Measurements from ENCODE around the gene DNAJC22. TPM values are rescaled to one million over a fixed set of nuclear protein-coding genes. Genes with fewer than 3 reads are reported as not detected.
A peak's percentile ranks its signal among the peaks of the same experiment; 100 is the strongest.

The DNAJC22 gene
- total and polyA plus RNA-seq, 2 of the 13 experiments (the other 11 are each of a cell fraction or from before 2014, with no cell fraction given): 25.2 to 31.7 TPM

GRCh38 chr12:49366652-49367380 lies 20.1 kb downstream of the DNAJC22 start (continued):
- TF ChIP-seq ZNF83 (CRISPR knock-in tag; IDR thresholded peaks at IDR 0.05; ENCODE audit: borderline replicate concordance): no peak
- TF ChIP-seq ZNF33B (CRISPR knock-in tag; IDR thresholded peaks at IDR 0.05): no peak; the same call in 1 of the 2 replicates
- peak; percentile 36; the same call in 1 of the 2 replicates for TF ChIP-seq MAX (IDR thresholded peaks at IDR 0.05)
- no peak for TF ChIP-seq ZHX2 (IDR thresholded peaks at IDR 0.05; ENCODE audit: low read depth)
- 0 out of 2 replicates have a peak, but pooled peaks have one; percentile 31 for TF ChIP-seq ZHX2 (CRISPR knock-in tag; IDR thresholded peaks at IDR 0.05; ENCODE audit: borderline replicate concordance)
- TF ChIP-seq ZSCAN5A (CRISPR knock-in tag; IDR thresholded peaks at IDR 0.05; ENCODE audit: borderline replicate concordance): no peak
- TF ChIP-seq CREBL2 (CRISPR knock-in tag; IDR thresholded peaks at IDR 0.05; ENCODE audit: borderline replicate concordance): no peak
- TF ChIP-seq ARNT2 (CRISPR knock-in tag; IDR thresholded peaks at IDR 0.05; ENCODE audit: low read depth): no peak; the same call in 1 of the 2 replicates
- no peak for TF ChIP-seq ZNF577 (CRISPR knock-in tag; IDR thresholded peaks at IDR 0.05; ENCODE audit: borderline replicate concordance, low read depth)
- 0 out of 2 replicates have a peak, but pooled peaks have one; percentile 15 for TF ChIP-seq CEBPG (CRISPR knock-in tag; IDR thresholded peaks at IDR 0.05)
- TF ChIP-seq MTF1 (CRISPR knock-in tag; IDR thresholded peaks at IDR 0.05): no peak
- no peak for TF ChIP-seq TEAD2 (CRISPR knock-in tag; IDR thresholded peaks at IDR 0.05)
- TF ChIP-seq RCOR2 (CRISPR knock-in tag; IDR thresholded peaks at IDR 0.05): no peak
- no peak for TF ChIP-seq ZNF629 (CRISPR knock-in tag; conservative IDR thresholded peaks at IDR 0.05)
- peak; percentile 43 for TF ChIP-seq AGO1 (IDR thresholded peaks at IDR 0.05; ENCODE audit: low read depth, low read length, poor library complexity, severe bottlenecking)
- peak; percentile 82 for TF ChIP-seq ZFX (CRISPR knock-in tag; IDR thresholded peaks at IDR 0.05; ENCODE audit: low read depth)
- no peak for TF ChIP-seq CENPX (CRISPR knock-in tag; IDR thresholded peaks at IDR 0.05)
- peak; percentile 32; the same call in 1 of the 2 replicates for TF ChIP-seq POGZ (CRISPR knock-in tag; IDR thresholded peaks at IDR 0.05)
- TF ChIP-seq ASH2L (IDR thresholded peaks at IDR 0.05; ENCODE audit: insufficient read length, low read depth, low read length): peak; percentile 90
- 0 out of 4 replicates have a peak, but pooled peaks of 1 of the 2 experiments have one; percentile 11 for TF ChIP-seq ATF4 (CRISPR knock-in tag; IDR thresholded peaks at IDR 0.05)
- no peak for TF ChIP-seq ZFP62 (CRISPR knock-in tag; IDR thresholded peaks at IDR 0.05)
